Prostate gland (tissue), 2 donors: ENCODE measurements around the gene IQCM.

Experiments used
- POLR2A ChIP-seq: fragments of 450-650 bp; IDR thresholded peaks from one replicate; pipeline ENCODE4 v1.6.1; 2016; ENCODE audit warnings: antibody characterized with exemption, mild to moderate bottlenecking
- POLR2AphosphoS5 ChIP-seq: sonication (generic); formaldehyde crosslinking; IDR thresholded peaks from one replicate; pipeline ENCODE4 v1.6.1; 2017; ENCODE audit warnings: antibody characterized with exemption
- TF ChIP-seq, protein P1 (sequence below), 4 experiments: fragments of 200-600 bp in 2 of 4; fragments of 450-650 bp in 2 of 4; sonication (generic) in 2 of 4; IDR thresholded peaks; 1 replicate in 3 of 4; 2 replicates in 1 of 4; pipeline ENCODE4 v1.5.1; 2016 to 2019; ENCODE audit warnings: antibody characterized with exemption in 4 of 4, mild to moderate bottlenecking in 2 of 4, moderate library complexity in 2 of 4

DNA sequence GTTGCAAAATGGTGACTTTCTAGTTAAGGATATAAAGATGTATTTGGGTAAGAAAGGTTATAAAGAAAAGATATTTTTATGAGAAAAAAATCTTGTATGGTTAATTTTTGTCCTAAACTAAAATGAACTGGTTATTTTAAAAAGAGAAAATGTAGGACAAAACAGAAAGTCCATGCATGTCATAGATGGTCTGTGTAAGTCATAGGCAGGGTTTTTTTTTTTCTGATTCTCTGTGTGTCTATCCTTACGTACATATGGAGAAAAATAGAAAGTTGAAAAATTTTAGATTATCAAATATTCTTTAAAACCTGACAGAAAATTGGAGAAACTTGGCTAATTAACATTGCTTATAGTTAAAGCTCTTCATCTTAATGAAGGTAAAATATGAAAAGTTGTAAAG is 493.4 kb downstream of the IQCM start:
- TF ChIP-seq POLR2AphosphoS5: no peak
- no peak for TF ChIP-seq POLR2A
- TF ChIP-seq, protein P1, sequence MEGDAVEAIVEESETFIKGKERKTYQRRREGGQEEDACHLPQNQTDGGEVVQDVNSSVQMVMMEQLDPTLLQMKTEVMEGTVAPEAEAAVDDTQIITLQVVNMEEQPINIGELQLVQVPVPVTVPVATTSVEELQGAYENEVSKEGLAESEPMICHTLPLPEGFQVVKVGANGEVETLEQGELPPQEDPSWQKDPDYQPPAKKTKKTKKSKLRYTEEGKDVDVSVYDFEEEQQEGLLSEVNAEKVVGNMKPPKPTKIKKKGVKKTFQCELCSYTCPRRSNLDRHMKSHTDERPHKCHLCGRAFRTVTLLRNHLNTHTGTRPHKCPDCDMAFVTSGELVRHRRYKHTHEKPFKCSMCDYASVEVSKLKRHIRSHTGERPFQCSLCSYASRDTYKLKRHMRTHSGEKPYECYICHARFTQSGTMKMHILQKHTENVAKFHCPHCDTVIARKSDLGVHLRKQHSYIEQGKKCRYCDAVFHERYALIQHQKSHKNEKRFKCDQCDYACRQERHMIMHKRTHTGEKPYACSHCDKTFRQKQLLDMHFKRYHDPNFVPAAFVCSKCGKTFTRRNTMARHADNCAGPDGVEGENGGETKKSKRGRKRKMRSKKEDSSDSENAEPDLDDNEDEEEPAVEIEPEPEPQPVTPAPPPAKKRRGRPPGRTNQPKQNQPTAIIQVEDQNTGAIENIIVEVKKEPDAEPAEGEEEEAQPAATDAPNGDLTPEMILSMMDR (IDR thresholded peaks at IDR 0.05): no peak
